ENCODE measurements around the gene PTPN4. TPM values are rescaled to one million over a fixed set of nuclear protein-coding genes. Genes with fewer than 3 reads are reported as not detected.

Gene PTPN4
- total and polyA plus RNA-seq, 4 donors: 4.2 to 70.7 (median 27.0) TPM

DNA sequence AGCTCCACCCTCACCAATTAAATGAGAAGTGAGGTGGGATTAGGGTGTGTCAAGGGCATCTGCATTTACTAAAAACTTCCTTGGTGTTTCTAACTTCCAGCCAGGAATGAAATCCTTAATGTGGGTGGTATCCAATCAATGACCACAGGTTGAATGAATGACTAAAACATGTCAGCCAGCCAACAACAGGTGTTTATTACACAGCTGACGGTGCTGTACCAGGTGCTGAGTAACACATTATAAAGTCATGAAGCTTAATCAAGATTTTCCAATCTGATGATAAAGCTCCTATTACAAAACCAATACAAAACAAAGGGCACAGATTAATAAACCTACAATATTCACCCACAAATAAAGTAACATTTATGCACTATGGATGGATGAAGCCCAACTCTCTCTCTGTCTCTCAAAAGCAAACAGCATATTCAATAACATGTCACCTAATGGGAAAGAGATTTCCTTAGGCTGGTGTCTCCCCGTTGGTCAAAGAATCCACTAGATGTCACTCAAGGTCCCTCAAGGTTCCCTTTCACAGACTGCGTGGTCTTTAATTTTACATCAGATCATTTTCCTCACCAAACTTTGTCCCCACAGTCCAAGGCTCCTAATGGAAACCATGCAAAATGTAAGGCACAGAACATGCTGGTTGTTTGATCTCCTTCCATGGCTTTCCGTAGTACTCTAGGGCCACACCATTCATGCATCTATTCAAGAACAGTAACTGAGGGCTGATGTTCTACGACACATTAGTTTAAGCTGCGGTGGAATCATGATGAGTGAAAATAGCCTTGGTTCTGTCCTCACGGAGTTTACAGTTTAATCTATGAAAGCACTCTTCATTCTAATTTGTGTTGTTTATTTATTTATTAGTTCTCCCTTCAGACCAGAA lies 6.4 kb upstream of the PTPN4 start:
- peak; percentile 55 for TF ChIP-seq CTCF (IDR thresholded peaks at IDR 0.05; ENCODE audit: control extremely low read depth, extremely low read depth)

GRCh38 chr2:119753930-119754321 lies 5.8 kb upstream of the PTPN4 start:
- Histone ChIP-seq H3K4me3 (no peak overlapping the region), H3K9me3 (ENCODE audit: control insufficient read depth in 4 of 4, insufficient read depth in 3 of 4, low read length in 3 of 4) (no peaks in the 10 kb centered on the region), H3K36me3 (ENCODE audit: control insufficient read depth in 4 of 4, insufficient read depth in 4 of 4, low read length in 4 of 4) (no peaks in the 10 kb centered on the region), H3K4me1 (ENCODE audit: control insufficient read depth in 5 of 5, insufficient read depth in 5 of 5, low read length in 5 of 5) (peaks cover 0 to 2% (median 0%) of the 10 kb centered on the region in 5 donors), H3K9ac (ENCODE audit: insufficient read depth in 1 of 2, low read length in 2 of 2) (no peak overlapping the region), H3K27ac (ENCODE audit: low read depth in 1 of 2, low read length in 1 of 2) (no peak overlapping the region), H3K27me3 (ENCODE audit: control insufficient read depth in 3 of 3, insufficient read depth in 3 of 3, low read length in 2 of 3) (peaks cover 0 to 2% (median 0%) of the 10 kb centered on the region in 3 donors)
- ATAC-seq (ENCODE audit: insufficient read depth, low FRiP score) (no peak), DNase-seq (no peak)
- TF ChIP-seq CTCF (IDR thresholded peaks at IDR 0.05; ENCODE audit: control extremely low read depth, extremely low read depth): no peak
- 90 to 94% methylated on average over 1 of the region's 1 CpG for WGBS, 2 donors

More for the DNA sequence above, 6.4 kb upstream of the PTPN4 start:
- DNase-seq: peak; percentile 31 to 77 (median 67)
- Histone ChIP-seq H3K4me3 (no peak overlapping the region), H3K9ac (ENCODE audit: insufficient read depth in 1 of 2, low read length in 2 of 2) (no peak overlapping the region), H3K9me3 (ENCODE audit: control insufficient read depth in 4 of 4, insufficient read depth in 3 of 4, low read length in 3 of 4) (no peaks in the 10 kb centered on the region), H3K36me3 (ENCODE audit: control insufficient read depth in 4 of 4, insufficient read depth in 4 of 4, low read length in 4 of 4) (no peaks in the 10 kb centered on the region), H3K4me1 (ENCODE audit: control insufficient read depth in 5 of 5, insufficient read depth in 5 of 5, low read length in 5 of 5) (peaks cover 0 to 2% (median 0%) of the 10 kb centered on the region in 5 donors), H3K27ac (ENCODE audit: low read depth in 1 of 2, low read length in 1 of 2) (no peak overlapping the region), H3K27me3 (ENCODE audit: control insufficient read depth in 3 of 3, insufficient read depth in 3 of 3, low read length in 2 of 3) (peaks cover 0 to 2% (median 0%) of the 10 kb centered on the region in 3 donors)
- peak; percentile 50 for ATAC-seq (ENCODE audit: insufficient read depth, low FRiP score)
- WGBS, 2 donors: 52 to 56% methylated on average over 7 of the region's 7 CpGs

GRCh38 chr2:119755906-119756305 lies 3.8 kb upstream of the PTPN4 start:
- ATAC-seq (ENCODE audit: insufficient read depth, low FRiP score) (no peak), DNase-seq (no peak)
- Histone ChIP-seq H3K9me3 (ENCODE audit: control insufficient read depth in 4 of 4, insufficient read depth in 3 of 4, low read length in 3 of 4) (no peaks in the 10 kb centered on the region), H3K9ac (ENCODE audit: insufficient read depth in 1 of 2, low read length in 2 of 2) (no peak overlapping the region), H3K27me3 (ENCODE audit: control insufficient read depth in 3 of 3, insufficient read depth in 3 of 3, low read length in 2 of 3) (peaks cover 0 to 2% (median 0%) of the 10 kb centered on the region in 3 donors), H3K27ac (ENCODE audit: low read depth in 1 of 2, low read length in 1 of 2) (peak overlapping the region in 1 of 2 donors; percentile 68), H3K4me3 (no peak overlapping the region), H3K36me3 (ENCODE audit: control insufficient read depth in 4 of 4, insufficient read depth in 4 of 4, low read length in 4 of 4) (no peaks in the 10 kb centered on the region), H3K4me1 (ENCODE audit: control insufficient read depth in 5 of 5, insufficient read depth in 5 of 5, low read length in 5 of 5) (peaks cover 0 to 5% (median 2%) of the 10 kb centered on the region in 5 donors)
- no peak for TF ChIP-seq CTCF (IDR thresholded peaks at IDR 0.05; ENCODE audit: control extremely low read depth, extremely low read depth)
- 65 to 89% methylated on average over 1 of the region's 1 CpG for WGBS, 2 donors
